NCI-H446 (cell line): ENCODE data around the gene KLHL29.
"Not testable (repeated sequence)": the region's sequence is repeated elsewhere in the genome, so short reads cannot be mapped to it uniquely, and the experiment has no call there.

Experiments
- DNase-seq, 2 experiments: peaks; one replicate each; lab custom pipeline; 2025; lab: John Stamatoyannopoulos, UW

The KLHL29 gene

GRCh38 chr2:23367760-23368159 is 17.2 kb upstream of the KLHL29 start:
- no peak for DNase-seq

- no peak for DNase-seq
Observed at GRCh38 chr2:23373666-23374065, 11.3 kb upstream of the KLHL29 start.

- DNase-seq = peak in 1 of 2 experiments; percentile 12
Observed at GRCh38 chr2:23375448-23375847, 9.5 kb upstream of the KLHL29 start.

GRCh38 chr2:23376075-23376474 is 8.9 kb upstream of the KLHL29 start:
- DNase-seq = no peak

GRCh38 chr2:23376972-23377371 is 8.0 kb upstream of the KLHL29 start:
- no peak for DNase-seq

- no peak for DNase-seq
Observed at GRCh38 chr2:23377771-23378170, 7.2 kb upstream of the KLHL29 start.

- DNase-seq = no peak
Observed at GRCh38 chr2:23378496-23378895, 6.5 kb upstream of the KLHL29 start.

- DNase-seq = no peak
Observed at GRCh38 chr2:23379220-23379695, 5.7 kb upstream of the KLHL29 start.

- DNase-seq = no peak
Observed at GRCh38 chr2:23380562-23381065, 4.4 kb upstream of the KLHL29 start.

GRCh38 chr2:23381084-23381483 is 3.9 kb upstream of the KLHL29 start:
- DNase-seq = peak; percentile 24 to 62

GRCh38 chr2:23381485-23381884 is 3.5 kb upstream of the KLHL29 start:
- DNase-seq = no peak

GRCh38 chr2:23383100-23383499 is 1.9 kb upstream of the KLHL29 start:
- no peak for DNase-seq

GRCh38 chr2:23385351-23385747 is 370 bp downstream of the KLHL29 start:
- DNase-seq = no peak

GRCh38 chr2:23385748-23386338 is 864 bp downstream of the KLHL29 start:
- no peak for DNase-seq

GRCh38 chr2:23386339-23387220 is 1.6 kb downstream of the KLHL29 start:
- no peak for DNase-seq

- no peak for DNase-seq
Observed at GRCh38 chr2:23387221-23387550, 2.2 kb downstream of the KLHL29 start.

GRCh38 chr2:23387845-23388244 is 2.9 kb downstream of the KLHL29 start:
- DNase-seq = no peak

- DNase-seq = no peak
Observed at GRCh38 chr2:23388294-23388693, 3.3 kb downstream of the KLHL29 start.

GRCh38 chr2:23388756-23389514 is 4.0 kb downstream of the KLHL29 start:
- DNase-seq = no peak

GRCh38 chr2:23390152-23390551 is 5.2 kb downstream of the KLHL29 start:
- no peak for DNase-seq

- not testable (repeated sequence) for DNase-seq
Observed at GRCh38 chr2:23391237-23391736, 6.3 kb downstream of the KLHL29 start.

GRCh38 chr2:23393722-23394121 is 8.7 kb downstream of the KLHL29 start:
- no peak for DNase-seq
